ENCODE results near the gene GNPTAB.

DNA sequence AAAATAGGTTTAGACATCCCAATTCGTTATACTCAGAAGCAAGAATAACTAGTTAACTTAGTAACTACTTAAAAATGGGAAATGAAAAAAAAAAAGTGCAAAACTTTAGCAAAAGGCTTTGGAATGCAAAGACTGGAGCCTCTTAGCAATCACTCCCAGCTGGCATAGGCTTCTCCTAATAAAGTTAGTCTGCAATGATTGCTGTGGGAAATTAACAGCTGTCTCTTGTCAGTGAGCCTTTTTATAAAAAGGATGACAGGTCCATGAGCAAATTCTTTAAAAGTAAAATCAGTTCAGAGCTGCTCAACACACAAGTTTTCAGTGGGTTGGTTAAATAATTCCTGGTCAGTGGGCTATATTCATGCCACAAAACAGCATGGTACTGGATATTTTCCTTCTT lies 84.1 kb downstream of the GNPTAB start:
- TF ChIP-seq, protein P1, sequence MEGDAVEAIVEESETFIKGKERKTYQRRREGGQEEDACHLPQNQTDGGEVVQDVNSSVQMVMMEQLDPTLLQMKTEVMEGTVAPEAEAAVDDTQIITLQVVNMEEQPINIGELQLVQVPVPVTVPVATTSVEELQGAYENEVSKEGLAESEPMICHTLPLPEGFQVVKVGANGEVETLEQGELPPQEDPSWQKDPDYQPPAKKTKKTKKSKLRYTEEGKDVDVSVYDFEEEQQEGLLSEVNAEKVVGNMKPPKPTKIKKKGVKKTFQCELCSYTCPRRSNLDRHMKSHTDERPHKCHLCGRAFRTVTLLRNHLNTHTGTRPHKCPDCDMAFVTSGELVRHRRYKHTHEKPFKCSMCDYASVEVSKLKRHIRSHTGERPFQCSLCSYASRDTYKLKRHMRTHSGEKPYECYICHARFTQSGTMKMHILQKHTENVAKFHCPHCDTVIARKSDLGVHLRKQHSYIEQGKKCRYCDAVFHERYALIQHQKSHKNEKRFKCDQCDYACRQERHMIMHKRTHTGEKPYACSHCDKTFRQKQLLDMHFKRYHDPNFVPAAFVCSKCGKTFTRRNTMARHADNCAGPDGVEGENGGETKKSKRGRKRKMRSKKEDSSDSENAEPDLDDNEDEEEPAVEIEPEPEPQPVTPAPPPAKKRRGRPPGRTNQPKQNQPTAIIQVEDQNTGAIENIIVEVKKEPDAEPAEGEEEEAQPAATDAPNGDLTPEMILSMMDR (IDR thresholded peaks at IDR 0.05; ENCODE audit: low read depth, low read length): no peak
- no peak for TF ChIP-seq EZH2phosphoT487 (IDR thresholded peaks at IDR 0.05; ENCODE audit: low read depth)
